IMR-90 (cell line): ENCODE measurements around the gene ANKRD52. TPM values are rescaled to one million over a fixed set of nuclear protein-coding genes. Genes with fewer than 3 reads are reported as not detected.

Experiments
- ATAC-seq: fragments of 200-7000 bp; cut with Tn5 transposase; 2 replicates; pipeline ENCODE4 v1.9.1; 2020; ENCODE audit warnings: low read depth, mild to moderate bottlenecking, moderate library complexity
- BruUV-seq: library from RNA; stranded (reverse); fragments of 400-500 nt; replicated peaks from 2 replicates; lab custom pipeline; 2021; lab: Mats Ljungman, UMichigan
- CTCF ChIA-PET: fragments of 300-600 bp; formaldehyde crosslinking; extraction: SDS; loops from one replicate; lab custom pipeline; 2021; ENCODE audit warnings: antibody characterized with exemption; lab: Yijun Ruan, JAX
- POLR2A ChIA-PET: fragments of 300-600 bp; sonication (Branson Sonifier 250); formaldehyde crosslinking; loops from one replicate; lab custom pipeline; 2022; ENCODE audit warnings: antibody characterized with exemption; ENCODE audit not compliant: unreplicated experiment; lab: Charles Lee
- DNase-seq: peaks from one replicate; pipeline ENCODE4 v3.0.0; 2013
- H2AFZ ChIP-seq: replicated peaks from 2 replicates; pipeline ENCODE3; 2013; ENCODE audit warnings: low read length, mild to moderate bottlenecking; ENCODE audit not compliant: poor library complexity
- H2AK5ac ChIP-seq: 2 replicates; pipeline ENCODE4 v1.6.1; 2013; ENCODE audit warnings: low read depth, low read length, inconsistent platforms
- H2AK9ac ChIP-seq: replicated peaks from 2 replicates; pipeline ENCODE3; 2013; ENCODE audit warnings: mild to moderate bottlenecking, low read depth, low read length, moderate library complexity; ENCODE audit not compliant: poor library complexity
- H2BK120ac ChIP-seq: 2 replicates; pipeline ENCODE4 v1.6.1; 2013; ENCODE audit warnings: low read depth, low read length, inconsistent platforms
- H2BK15ac ChIP-seq: 3 replicates; pipeline ENCODE4 v1.6.1; 2013; ENCODE audit warnings: low read depth, low read length, inconsistent platforms
- H2BK20ac ChIP-seq: 2 replicates; pipeline ENCODE4 v1.6.1; 2013; ENCODE audit warnings: low read depth, mild to moderate bottlenecking, inconsistent platforms, low read length, moderate library complexity
- H2BK5ac ChIP-seq: 2 replicates; pipeline ENCODE4 v1.6.1; 2013; ENCODE audit warnings: mild to moderate bottlenecking, low read depth, low read length, inconsistent platforms; ENCODE audit not compliant: poor library complexity, severe bottlenecking
- H3K14ac ChIP-seq: replicated peaks from 2 replicates; pipeline ENCODE4 v1.6.1; 2013; ENCODE audit warnings: low read depth, low read length, inconsistent platforms
- H3K18ac ChIP-seq: 2 replicates; pipeline ENCODE4 v1.6.1; 2013; ENCODE audit warnings: low read depth, low read length, control low read depth
- H3K23ac ChIP-seq: 2 replicates; pipeline ENCODE4 v1.6.1; 2013; ENCODE audit warnings: low read depth, low read length, inconsistent platforms
- H3K27ac ChIP-seq: 2 replicates; pipeline ENCODE4 v1.5.1; 2013; ENCODE audit warnings: mild to moderate bottlenecking, control low read depth, low read length; ENCODE audit not compliant: insufficient read depth
- H3K27me3 ChIP-seq: 2 replicates; pipeline ENCODE4 v1.6.1; 2013; ENCODE audit warnings: low read length; ENCODE audit not compliant: control insufficient read depth, insufficient read depth
- H3K36me3 ChIP-seq: 2 replicates; pipeline ENCODE4 v1.6.1; 2013; ENCODE audit warnings: low read length, mixed read lengths; ENCODE audit not compliant: control insufficient read depth, insufficient read depth
- H3K4ac ChIP-seq: 2 replicates; pipeline ENCODE4 v1.6.1; 2013; ENCODE audit warnings: low read depth, low read length, inconsistent platforms
- H3K4me1 ChIP-seq: 2 replicates; pipeline ENCODE4 v1.6.1; 2013; ENCODE audit warnings: low read length, mixed read lengths; ENCODE audit not compliant: control insufficient read depth, insufficient read depth
- H3K4me2 ChIP-seq: 2 replicates; pipeline ENCODE4 v1.6.1; 2013; ENCODE audit warnings: low read depth, mild to moderate bottlenecking, control low read depth, low read length, moderate library complexity
- H3K4me3 ChIP-seq: 2 replicates; pipeline ENCODE4 v1.5.1; 2013; ENCODE audit warnings: low read depth, mild to moderate bottlenecking, control low read depth, low read length, moderate library complexity; ENCODE audit not compliant: insufficient read depth
- H3K56ac ChIP-seq: 2 replicates; pipeline ENCODE4 v1.6.1; 2013; ENCODE audit warnings: low read length, inconsistent platforms; ENCODE audit not compliant: insufficient read depth; ENCODE audit errors: extremely low read depth
- H3K79me1 ChIP-seq, 2 experiments: 2 replicates each; pipeline ENCODE4 v1.6.1; 2013; ENCODE audit warnings: low read length in 2 of 2, inconsistent platforms in 1 of 2, low read depth in 1 of 2
- H3K9ac ChIP-seq: 2 replicates; pipeline ENCODE4 v1.6.1; 2013; ENCODE audit warnings: low read depth, low read length, control low read depth
- H3K9me1 ChIP-seq: 2 replicates; pipeline ENCODE4 v1.6.1; 2013; ENCODE audit warnings: low read length, inconsistent platforms; ENCODE audit not compliant: insufficient read depth
- H3K9me3 ChIP-seq: 2 replicates; pipeline ENCODE4 v1.6.1; 2013; ENCODE audit warnings: low read length; ENCODE audit not compliant: control insufficient read depth, insufficient read depth
- H4K20me1 ChIP-seq: 2 replicates; pipeline ENCODE4 v1.6.1; 2013; ENCODE audit warnings: low read length, inconsistent platforms; ENCODE audit not compliant: insufficient read depth
- H4K5ac ChIP-seq: 2 replicates; pipeline ENCODE4 v1.6.1; 2013; ENCODE audit warnings: mild to moderate bottlenecking, low read depth, low read length, control low read depth
- H4K8ac ChIP-seq, 2 experiments: 2 replicates each; pipeline ENCODE4 v1.6.1; 2013; ENCODE audit warnings: low read depth in 2 of 2, low read length in 2 of 2, control low read depth in 1 of 2, inconsistent platforms in 1 of 2
- H4K91ac ChIP-seq: 2 replicates; pipeline ENCODE4 v1.6.1; 2013; ENCODE audit warnings: low read depth, low read length, inconsistent platforms; ENCODE audit not compliant: insufficient read depth
- BHLHE40 ChIP-seq: fragments of 150-350 bp; IDR thresholded peaks from 2 replicates; pipeline ENCODE4 v1.6.1; 2016; ENCODE audit warnings: mild to moderate bottlenecking, low read depth, low read length
- CEBPB ChIP-seq: IDR thresholded peaks from 2 replicates; pipeline ENCODE4 v1.6.1; 2012; ENCODE audit warnings: low read depth, low read length, improper control_type of control experiment
- MAZ ChIP-seq: IDR thresholded peaks from 2 replicates; pipeline ENCODE4 v1.6.1; 2012; ENCODE audit warnings: low read depth, mild to moderate bottlenecking, low read length, improper control_type of control experiment, moderate library complexity, borderline replicate concordance
- MXI1 ChIP-seq: IDR thresholded peaks from 2 replicates; pipeline ENCODE4 v1.6.1; 2012; ENCODE audit warnings: low read depth, mild to moderate bottlenecking, low read length, moderate library complexity, borderline replicate concordance
- POLR2A ChIP-seq: IDR thresholded peaks from 2 replicates; pipeline ENCODE4 v1.6.1; 2012; ENCODE audit warnings: mild to moderate bottlenecking, low read depth, low read length
- RCOR1 ChIP-seq: IDR thresholded peaks from 2 replicates; pipeline ENCODE4 v1.6.1; 2012; ENCODE audit warnings: mild to moderate bottlenecking, low read length, improper control_type of control experiment; ENCODE audit not compliant: insufficient replicate concordance
- RFX5 ChIP-seq: IDR thresholded peaks from 2 replicates; pipeline ENCODE4 v1.8.0; 2012; ENCODE audit warnings: low read depth, mild to moderate bottlenecking, low read length, moderate library complexity
- WGBS, 2 experiments: methylation state at CpG; one replicate each; pipeline versions ENCODE4 v1.1.5 to v1.1.7; 2013; ENCODE audit warnings: missing lambda C conversion rate in 2 of 2; ENCODE audit not compliant: insufficient read length in 1 of 2; ENCODE audit errors: extremely low coverage in 2 of 2; 5-methylcytosine and 5-hydroxymethylcytosine counted together
- dilution Hi-C: fragments of 300-500 bp; cut with HindIII; formaldehyde crosslinking; loops from one replicate; pipeline ENCODE4 v1.14.3; 2018; ENCODE audit warnings: low sequenced_read_pairs; ENCODE audit not compliant: unreplicated experiment
- in situ Hi-C: fragments of 300-500 bp; cut with MboI; formaldehyde crosslinking; loops from 3 replicates; pipeline ENCODE4 v1.14.3; 2019; ENCODE audit warnings: low sequenced_read_pairs, inconsistent platforms, mixed read lengths
- intact Hi-C: fragments of 100-400 bp; cut with micrococcal nuclease; formaldehyde crosslinking; loops from 2 replicates; pipeline ENCODE4 v1.10.0; 2022
- polyA plus RNA-seq, 3 experiments: library from polyadenylated mRNA; depleted of rRNA; stranded (reverse); fragments of >200 nt; gene quantifications; 2 replicates each; pipeline ENCODE4 v1.2.3, GENCODE V29; 2012; ENCODE audit warnings: low replicate concordance in 1 of 3
- total RNA-seq: library from RNA; depleted of rRNA; stranded (reverse); fragments of >200 nt; gene quantifications from 2 replicates; pipeline ENCODE4 v1.2.3, GENCODE V29; 2012
- TF ChIP-seq, protein P1 (sequence below): conservative IDR thresholded peaks from 2 replicates; pipeline ENCODE4 v1.5.1; 2012; ENCODE audit warnings: mild to moderate bottlenecking, low read depth, low read length, improper control_type of control experiment

Gene ANKRD52
- total and polyA plus RNA-seq, 2 of the 4 experiments (the other 2 are of a cell fraction), result 15.4 to 35.9 TPM

DNA sequence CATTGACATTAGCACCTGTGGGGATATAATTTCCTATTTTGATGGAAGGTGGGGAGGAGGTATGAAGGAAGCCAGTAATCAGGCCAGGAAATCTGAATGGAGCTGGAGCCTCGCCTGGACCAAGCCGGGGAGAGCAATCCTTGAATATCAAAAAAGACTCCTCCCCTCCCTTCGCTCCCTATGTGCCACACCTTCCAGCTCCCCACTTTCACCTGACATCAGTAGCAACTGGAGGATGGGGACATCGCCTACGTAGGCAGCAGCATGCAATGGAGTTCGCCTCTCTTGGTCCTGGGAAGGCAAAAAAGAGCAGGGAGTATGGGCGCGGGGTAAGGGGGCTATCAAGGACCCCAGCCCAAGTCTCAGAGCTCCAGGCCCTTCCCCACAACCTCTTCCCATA, 1.1 kb downstream of the ANKRD52 start:
- Histone ChIP-seq H3K56ac (no peak overlapping the region), H3K23ac (peak overlapping the region; percentile 94), H2BK5ac (peak overlapping the region; percentile 55), H3K36me3 (peaks cover 47% of the 10 kb centered on the region), H3K79me1 (peaks cover 40 to 57% of the 10 kb centered on the region in 2 experiments), H2BK15ac (no peak overlapping the region), H2AFZ (no peak overlapping the region), H3K18ac (no peak overlapping the region), H3K4me3 (peak overlapping the region; percentile 94), H2AK5ac (peak overlapping the region; percentile 83), H3K9me3 (no peaks in the 10 kb centered on the region), H4K91ac (0 out of 2 replicates have a peak overlapping the region, but pooled peaks have one; percentile 28), H3K9ac (peak overlapping the region; percentile 96), H3K4me1 (peaks cover 21% of the 10 kb centered on the region), H3K27ac (peak overlapping the region; percentile 30), H4K8ac (no peak overlapping the region; a peak in 2 of 4 replicates), H2BK20ac (no peak overlapping the region), H2BK120ac (no peak overlapping the region), H2AK9ac (peak overlapping the region; percentile 97), H3K4ac (peak overlapping the region; percentile 83), H3K27me3 (no peaks in the 10 kb centered on the region), H4K5ac (no peak overlapping the region), H3K14ac (peak overlapping the region; percentile 75), H3K9me1 (peaks cover 27% of the 10 kb centered on the region), H3K4me2 (peak overlapping the region; percentile 92), H4K20me1 (peaks cover 42% of the 10 kb centered on the region)
- POLR2A ChIA-PET, result no interaction called here
- in situ Hi-C loops (no loop called here), intact Hi-C loops (no loop called here), dilution Hi-C loops (no loop called here)
- WGBS, 2 experiments, result no CpG with 5 or more reads among the region's 8 CpGs
- BruUV-seq, result no TSS peak
- TF ChIP-seq POLR2A (no peak), MXI1 (no peak), RCOR1 (no peak), MAZ (no peak), CEBPB (no peak), RFX5 (no peak), BHLHE40 (no peak)
- TF ChIP-seq, protein P1, sequence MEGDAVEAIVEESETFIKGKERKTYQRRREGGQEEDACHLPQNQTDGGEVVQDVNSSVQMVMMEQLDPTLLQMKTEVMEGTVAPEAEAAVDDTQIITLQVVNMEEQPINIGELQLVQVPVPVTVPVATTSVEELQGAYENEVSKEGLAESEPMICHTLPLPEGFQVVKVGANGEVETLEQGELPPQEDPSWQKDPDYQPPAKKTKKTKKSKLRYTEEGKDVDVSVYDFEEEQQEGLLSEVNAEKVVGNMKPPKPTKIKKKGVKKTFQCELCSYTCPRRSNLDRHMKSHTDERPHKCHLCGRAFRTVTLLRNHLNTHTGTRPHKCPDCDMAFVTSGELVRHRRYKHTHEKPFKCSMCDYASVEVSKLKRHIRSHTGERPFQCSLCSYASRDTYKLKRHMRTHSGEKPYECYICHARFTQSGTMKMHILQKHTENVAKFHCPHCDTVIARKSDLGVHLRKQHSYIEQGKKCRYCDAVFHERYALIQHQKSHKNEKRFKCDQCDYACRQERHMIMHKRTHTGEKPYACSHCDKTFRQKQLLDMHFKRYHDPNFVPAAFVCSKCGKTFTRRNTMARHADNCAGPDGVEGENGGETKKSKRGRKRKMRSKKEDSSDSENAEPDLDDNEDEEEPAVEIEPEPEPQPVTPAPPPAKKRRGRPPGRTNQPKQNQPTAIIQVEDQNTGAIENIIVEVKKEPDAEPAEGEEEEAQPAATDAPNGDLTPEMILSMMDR, result no peak
- ATAC-seq (no peak), DNase-seq (no peak)
- CTCF ChIA-PET, result interaction anchor here (1.1 kb wide), 1 partner anchor 35 kb away, joined by 4 read pairs; the partner anchor contains the start of gene RNF41
